MCF 10A (cell line): Measurements from ENCODE around the gene CRKL. TPM values are rescaled to one million over a fixed set of nuclear protein-coding genes. Genes with fewer than 3 reads are reported as not detected.

Experiments used
- BruUV-seq: library from RNA; stranded (reverse); fragments of 400-500 nt; replicated peaks from 2 replicates; lab custom pipeline; 2021; lab: Mats Ljungman, UMichigan
- CTCF ChIA-PET: fragments of 300-600 bp; sonication (Branson Sonifier 250); formaldehyde crosslinking; extraction: SDS; loops from one replicate; lab custom pipeline; 2021; ENCODE audit warnings: antibody characterized with exemption, inconsistent platforms; lab: Yijun Ruan, JAX
- POLR2A ChIA-PET: fragments of 300-600, 350-650 bp; sonication (Branson Sonifier 250); formaldehyde crosslinking; extraction: SDS; loops from one replicate; lab custom pipeline; 2020; ENCODE audit warnings: antibody characterized with exemption, inconsistent platforms; lab: Yijun Ruan, JAX
- DNase-seq: peaks from one replicate; pipeline ENCODE4 v3.0.0-alpha.2; 2018; ENCODE audit not compliant: unreplicated experiment
- H3K27ac Mint-ChIP-seq: one replicate; pipeline ENCODE4 v1.8.0; 2022; ENCODE audit warnings: mild to moderate bottlenecking, low read depth, mixed read lengths; ENCODE audit not compliant: unreplicated experiment
- H3K27me3 Mint-ChIP-seq: one replicate; pipeline ENCODE4 v1.8.0; 2022; ENCODE audit warnings: mixed read lengths; ENCODE audit not compliant: insufficient read depth, unreplicated experiment
- H3K36me3 Mint-ChIP-seq: one replicate; pipeline ENCODE4 v1.8.0; 2022; ENCODE audit warnings: mild to moderate bottlenecking, moderate library complexity, mixed read lengths; ENCODE audit not compliant: insufficient read depth, unreplicated experiment
- H3K4me1 Mint-ChIP-seq: one replicate; pipeline ENCODE4 v1.8.0; 2022; ENCODE audit warnings: mixed read lengths; ENCODE audit not compliant: insufficient read depth, unreplicated experiment
- H3K4me3 Mint-ChIP-seq: one replicate; pipeline ENCODE4 v1.8.0; 2022; ENCODE audit warnings: mild to moderate bottlenecking, moderate library complexity, mixed read lengths; ENCODE audit not compliant: unreplicated experiment
- H3K9me3 Mint-ChIP-seq: one replicate; pipeline ENCODE4 v1.8.0; 2022; ENCODE audit warnings: mixed read lengths; ENCODE audit not compliant: unreplicated experiment
- intact Hi-C: fragments of 100-400 bp; cut with micrococcal nuclease; formaldehyde crosslinking; loops from 2 replicates; pipeline ENCODE4 v1.14.1; 2022
- total RNA-seq: library from RNA; stranded (reverse); gene quantifications from 2 replicates; pipeline ENCODE4 v1.2.3, GENCODE V29; 2022
- TF ChIP-seq, protein P1 (sequence below): fragments of 200-600 bp; IDR thresholded peaks from one replicate; pipeline ENCODE4 v1.8.0; 2022; ENCODE audit warnings: antibody characterized with exemption, mild to moderate bottlenecking; ENCODE audit not compliant: unreplicated experiment

CRKL gene
- total RNA-seq, 1 experiment from 2014 or later: 74.0 TPM

DNA sequence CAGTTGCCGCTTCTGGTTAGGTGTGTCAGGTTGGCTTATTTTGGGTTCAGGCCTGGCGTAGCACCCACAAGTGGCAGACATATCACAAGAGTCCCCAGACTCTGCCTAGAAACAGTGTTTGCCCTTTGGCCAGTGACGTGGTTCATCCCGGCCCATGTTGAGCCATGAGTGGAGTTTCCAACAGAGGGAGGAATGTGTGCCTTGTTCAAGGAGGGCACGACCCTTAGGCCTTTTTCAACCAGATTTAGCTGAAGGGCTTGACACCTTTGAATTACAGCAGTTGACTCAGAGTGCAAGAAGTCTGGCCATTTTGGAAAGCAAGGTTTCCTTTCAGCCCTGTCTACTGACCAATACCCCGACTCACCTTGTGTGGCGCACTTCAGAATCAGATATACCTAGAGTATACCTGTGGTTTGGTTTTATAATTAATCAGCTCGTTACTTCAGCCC is 34.7 kb downstream of the CRKL start:
- peaks cover 27% of the 10 kb centered on the region for H3K4me1 Mint-ChIP-seq
- H3K9me3 Mint-ChIP-seq: no peaks in the 10 kb centered on the region
- TF ChIP-seq, protein P1, sequence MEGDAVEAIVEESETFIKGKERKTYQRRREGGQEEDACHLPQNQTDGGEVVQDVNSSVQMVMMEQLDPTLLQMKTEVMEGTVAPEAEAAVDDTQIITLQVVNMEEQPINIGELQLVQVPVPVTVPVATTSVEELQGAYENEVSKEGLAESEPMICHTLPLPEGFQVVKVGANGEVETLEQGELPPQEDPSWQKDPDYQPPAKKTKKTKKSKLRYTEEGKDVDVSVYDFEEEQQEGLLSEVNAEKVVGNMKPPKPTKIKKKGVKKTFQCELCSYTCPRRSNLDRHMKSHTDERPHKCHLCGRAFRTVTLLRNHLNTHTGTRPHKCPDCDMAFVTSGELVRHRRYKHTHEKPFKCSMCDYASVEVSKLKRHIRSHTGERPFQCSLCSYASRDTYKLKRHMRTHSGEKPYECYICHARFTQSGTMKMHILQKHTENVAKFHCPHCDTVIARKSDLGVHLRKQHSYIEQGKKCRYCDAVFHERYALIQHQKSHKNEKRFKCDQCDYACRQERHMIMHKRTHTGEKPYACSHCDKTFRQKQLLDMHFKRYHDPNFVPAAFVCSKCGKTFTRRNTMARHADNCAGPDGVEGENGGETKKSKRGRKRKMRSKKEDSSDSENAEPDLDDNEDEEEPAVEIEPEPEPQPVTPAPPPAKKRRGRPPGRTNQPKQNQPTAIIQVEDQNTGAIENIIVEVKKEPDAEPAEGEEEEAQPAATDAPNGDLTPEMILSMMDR: no peak
- DNase-seq: no peak
- ChIA-PET CTCF (interaction anchor here (0.5 to 0.6 kb wide), 3 partner anchors 33 to 65 kb away, joined by 3 read pairs; no protein-coding TSS in a partner anchor), POLR2A (interaction anchor here (0.6 to 4.0 kb wide), 5 partner anchors 10 to 447 kb away, joined by 3 to 23 read pairs (median 3); no protein-coding TSS in a partner anchor)
- no peak overlapping the region for H3K4me3 Mint-ChIP-seq
- no peak overlapping the region for H3K27ac Mint-ChIP-seq
- no TSS peak for BruUV-seq
- intact Hi-C loops: loop anchor here (5.0 kb wide), 1 partner anchor 35 kb away; the partner anchor contains the start of gene CRKL
- H3K27me3 Mint-ChIP-seq: no peaks in the 10 kb centered on the region
- peaks cover 60% of the 10 kb centered on the region for H3K36me3 Mint-ChIP-seq

DNA sequence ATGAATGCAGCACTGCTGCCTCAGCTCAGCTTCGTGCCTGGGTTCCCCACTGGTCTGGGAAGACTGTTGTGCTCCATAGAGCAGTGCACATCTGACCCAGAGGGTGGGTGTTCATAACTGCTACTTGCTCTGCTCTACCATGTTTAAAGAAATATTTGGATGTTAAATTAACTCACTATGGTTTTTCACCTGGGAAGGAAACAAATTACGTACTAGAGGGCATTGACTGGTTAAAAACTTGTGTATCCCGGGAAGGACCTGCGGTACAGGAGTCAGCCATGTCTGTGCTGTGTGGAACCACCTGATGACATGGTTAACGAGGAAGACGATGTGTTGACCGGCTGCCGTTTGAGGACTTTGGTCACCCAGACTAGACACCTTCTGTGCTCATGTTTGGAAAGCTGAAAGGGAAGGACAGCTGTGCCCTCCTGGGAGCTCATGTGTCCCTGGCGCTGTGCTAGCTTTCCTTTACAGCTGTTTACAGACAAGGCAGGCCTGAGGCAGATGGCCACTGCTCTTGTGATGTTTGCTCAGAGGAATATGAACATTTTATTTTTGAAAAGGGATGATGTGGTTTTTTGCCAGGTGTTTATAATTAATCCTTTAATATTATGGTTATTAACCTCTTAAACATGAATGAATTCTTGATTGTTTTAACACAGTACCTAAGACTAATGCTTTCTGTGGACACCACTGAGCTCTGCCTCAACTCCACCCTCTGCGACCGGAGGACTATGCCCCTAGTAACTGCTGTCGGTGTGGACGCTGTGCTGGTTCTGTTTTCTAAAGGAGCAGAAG is 35.5 kb downstream of the CRKL start:
- H3K4me1 Mint-ChIP-seq: peaks cover 25% of the 10 kb centered on the region
- H3K27ac Mint-ChIP-seq: peak overlapping the region; percentile 49
- H3K4me3 Mint-ChIP-seq: no peak overlapping the region
- peaks cover 58% of the 10 kb centered on the region for H3K36me3 Mint-ChIP-seq
- no peaks in the 10 kb centered on the region for H3K27me3 Mint-ChIP-seq
- POLR2A ChIA-PET: interaction anchor here (0.7 to 4.0 kb wide), 7 partner anchors 11 to 447 kb away, joined by 3 to 23 read pairs (median 3); partner anchors contain the start of gene LZTR1
- intact Hi-C loops: loop anchor here (5.0 kb wide), 1 partner anchor 35 kb away; the partner anchor contains the start of gene CRKL
- no peaks in the 10 kb centered on the region for H3K9me3 Mint-ChIP-seq
- TF ChIP-seq, protein P1: no peak
- TSS peak; percentile 14 for BruUV-seq
- CTCF ChIA-PET: interaction anchor here (0.6 to 3.8 kb wide), 3 partner anchors 8 to 67 kb away, joined by 3 to 16 read pairs (median 3); no protein-coding TSS in a partner anchor
- no peak for DNase-seq

DNA sequence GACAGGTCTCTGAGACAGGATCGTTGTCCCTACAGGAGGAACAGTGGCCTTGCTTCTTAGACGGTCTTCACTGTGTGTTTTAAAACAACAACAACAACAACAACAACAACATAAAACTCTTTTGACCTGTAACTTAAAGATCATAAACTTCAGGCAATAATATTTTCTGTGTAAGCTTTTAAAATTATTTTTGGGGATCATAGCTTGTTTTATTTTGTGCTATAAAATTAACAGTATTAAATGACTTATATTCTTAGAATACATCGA is 36.1 kb downstream of the CRKL start:
- intact Hi-C loops: loop anchor here (5.0 kb wide), 1 partner anchor 36 kb away; the partner anchor contains the start of gene CRKL
- peak overlapping the region; percentile 49 for H3K27ac Mint-ChIP-seq
- H3K9me3 Mint-ChIP-seq: no peaks in the 10 kb centered on the region
- POLR2A ChIA-PET: interaction anchor here (0.5 to 4.0 kb wide), 6 partner anchors 29 to 113 kb away, joined by 3 to 23 read pairs (median 4); partner anchors contain the start of genes CRKL and LZTR1
- CTCF ChIA-PET: interaction anchor here (0.8 to 3.8 kb wide), 2 partner anchors 8 to 68 kb away, joined by 3 to 16 read pairs; no protein-coding TSS in a partner anchor
- peaks cover 55% of the 10 kb centered on the region for H3K36me3 Mint-ChIP-seq
- peaks cover 30% of the 10 kb centered on the region for H3K4me1 Mint-ChIP-seq
- H3K4me3 Mint-ChIP-seq: no peak overlapping the region
- no peaks in the 10 kb centered on the region for H3K27me3 Mint-ChIP-seq
- no peak for DNase-seq
- BruUV-seq: no TSS peak
- TF ChIP-seq, protein P1: no peak
